GM12878 (cell line): ENCODE measurements around the gene RNF32. TPM values are rescaled to one million over a fixed set of nuclear protein-coding genes. Genes with fewer than 3 reads are reported as not detected.

ENCODE experiments used
- ASH2L ChIP-seq: fragments of 300-600, 200-600 bp; sonication (generic); IDR thresholded peaks from 2 replicates; pipeline ENCODE4 v1.6.1; 2017; ENCODE audit warnings: low read depth, mild to moderate bottlenecking, borderline replicate concordance
- BMI1 ChIP-seq: fragments of 450-650 bp; IDR thresholded peaks from 2 replicates; pipeline ENCODE4 v1.6.1; 2016; ENCODE audit warnings: mild to moderate bottlenecking, moderate library complexity, borderline replicate concordance
- E4F1 ChIP-seq: fragments of 450-650 bp; IDR thresholded peaks from 2 replicates; pipeline ENCODE4 v1.6.1; 2018; ENCODE audit warnings: borderline replicate concordance, mild to moderate bottlenecking; ENCODE audit not compliant: partially characterized antibody
- MAX ChIP-seq: IDR thresholded peaks from 2 replicates; pipeline ENCODE4 v1.6.1; 2012; ENCODE audit warnings: low read depth, low read length, improper control_type of control experiment
- MEF2B ChIP-seq: fragments of 450-650 bp; IDR thresholded peaks from 2 replicates; pipeline ENCODE4 v1.6.1; 2018; ENCODE audit warnings: mild to moderate bottlenecking, moderate library complexity; ENCODE audit not compliant: partially characterized antibody, poor library complexity, severe bottlenecking
- MLLT1 ChIP-seq: fragments of 450-650 bp; IDR thresholded peaks from 2 replicates; pipeline ENCODE4 v1.6.1; 2016; ENCODE audit warnings: mild to moderate bottlenecking
- RAD21 ChIP-seq: IDR thresholded peaks from 2 replicates; pipeline ENCODE4 v1.6.1; 2011; ENCODE audit warnings: mild to moderate bottlenecking, low read depth, low read length, moderate library complexity; ENCODE audit not compliant: insufficient read depth
- RFX5 ChIP-seq: IDR thresholded peaks from 2 replicates; pipeline ENCODE4 v1.6.1; 2011; ENCODE audit warnings: low read depth, low read length, improper control_type of control experiment
- SIX5 ChIP-seq: IDR thresholded peaks from 2 replicates; pipeline ENCODE4 v1.6.1; 2011; ENCODE audit warnings: mild to moderate bottlenecking, low read depth, low read length, moderate library complexity; ENCODE audit not compliant: severe bottlenecking
- SP1 ChIP-seq: IDR thresholded peaks from one replicate; pipeline ENCODE4 v1.6.1; 2011; ENCODE audit warnings: low read depth, low read length
- STAT3 ChIP-seq: IDR thresholded peaks from 2 replicates; pipeline ENCODE4 v1.6.1; 2011; ENCODE audit warnings: low read depth, low read length, improper control_type of control experiment
- TCF12 ChIP-seq: IDR thresholded peaks from 2 replicates; pipeline ENCODE4 v1.6.1; 2011; ENCODE audit warnings: low read depth, mild to moderate bottlenecking, low read length
- TCF7 ChIP-seq: IDR thresholded peaks from 2 replicates; pipeline ENCODE4 v1.6.1; 2014; ENCODE audit warnings: antibody characterized with exemption, borderline replicate concordance
- ZNF384 ChIP-seq: IDR thresholded peaks from 2 replicates; pipeline ENCODE4 v1.6.1; 2012; ENCODE audit warnings: low read depth, mild to moderate bottlenecking, low read length, improper control_type of control experiment, borderline replicate concordance
- ZSCAN29 ChIP-seq: fragments of 450-650 bp; IDR thresholded peaks from 2 replicates; pipeline ENCODE4 v1.6.1; 2017; ENCODE audit warnings: mild to moderate bottlenecking, moderate library complexity
- polyA plus RNA-seq, 11 experiments: library from polyadenylated mRNA; depleted of rRNA in 4 of 11; unstranded in 6 of 11; stranded (reverse) in 5 of 11; fragments of >200 nt; fragmentation: Nextera tagmentation in 4 of 11; fragmentation: Illumina TruSeq in 1 of 11; extraction: Ambion mirVana in 4 of 11; extraction: Trizol in 1 of 11; gene quantifications; 1 replicate in 1 of 11; 2 replicates in 10 of 11; pipeline versions ENCODE4 v1.2.1 to v1.2.3, GENCODE V29; 2011 to 2016; ENCODE audit warnings: inconsistent platforms in 2 of 11, missing spikeins in 2 of 11, low read depth in 1 of 11
- total RNA-seq, 4 experiments: library from RNA; depleted of rRNA in 3 of 4; stranded (reverse); fragments of >200 nt in 3 of 4; fragmentation: Illumina TruSeq in 1 of 4; extraction: Trizol in 1 of 4; gene quantifications; 2 replicates each; pipeline versions ENCODE4 v1.2.1 to v1.2.3, GENCODE V29; 2013 to 2021
- TF ChIP-seq, protein P1 (sequence below): IDR thresholded peaks from 2 replicates; pipeline ENCODE4 v1.6.1; 2011; ENCODE audit warnings: mild to moderate bottlenecking, low read depth, low read length, moderate library complexity; ENCODE audit not compliant: insufficient replicate concordance
- TF ChIP-seq, protein P2 (sequence below): fragments of 450-650 bp; formaldehyde crosslinking; IDR thresholded peaks from 2 replicates; pipeline ENCODE4 v1.5.0; 2022; ENCODE audit warnings: mild to moderate bottlenecking, missing genetic modification characterization

RNF32 gene
- total and polyA plus RNA-seq, 10 of the 15 experiments (the other 5 are each of a cell fraction or from before 2014, with no cell fraction given), result 2.5 to 7.2 (median 3.7) TPM

GRCh38 chr7:156654511-156655234, 14.1 kb downstream of the RNF32 start (continued):
- TF ChIP-seq, protein P1, sequence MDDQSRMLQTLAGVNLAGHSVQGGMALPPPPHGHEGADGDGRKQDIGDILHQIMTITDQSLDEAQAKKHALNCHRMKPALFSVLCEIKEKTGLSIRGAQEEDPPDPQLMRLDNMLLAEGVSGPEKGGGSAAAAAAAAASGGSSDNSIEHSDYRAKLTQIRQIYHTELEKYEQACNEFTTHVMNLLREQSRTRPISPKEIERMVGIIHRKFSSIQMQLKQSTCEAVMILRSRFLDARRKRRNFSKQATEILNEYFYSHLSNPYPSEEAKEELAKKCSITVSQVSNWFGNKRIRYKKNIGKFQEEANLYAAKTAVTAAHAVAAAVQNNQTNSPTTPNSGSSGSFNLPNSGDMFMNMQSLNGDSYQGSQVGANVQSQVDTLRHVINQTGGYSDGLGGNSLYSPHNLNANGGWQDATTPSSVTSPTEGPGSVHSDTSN, result no peak
- TF ChIP-seq MLLT1, result no peak
- TF ChIP-seq SP1, result no peak
- TF ChIP-seq ZNF384, result peak; percentile 50; the same call in 1 of the 2 replicates
- TF ChIP-seq ASH2L, result no peak
- TF ChIP-seq E4F1, result no peak
- no peak for TF ChIP-seq STAT3
- no peak for TF ChIP-seq SIX5
- TF ChIP-seq TCF12, result peak; percentile 68; the same call in 1 of the 2 replicates
- TF ChIP-seq, protein P2, sequence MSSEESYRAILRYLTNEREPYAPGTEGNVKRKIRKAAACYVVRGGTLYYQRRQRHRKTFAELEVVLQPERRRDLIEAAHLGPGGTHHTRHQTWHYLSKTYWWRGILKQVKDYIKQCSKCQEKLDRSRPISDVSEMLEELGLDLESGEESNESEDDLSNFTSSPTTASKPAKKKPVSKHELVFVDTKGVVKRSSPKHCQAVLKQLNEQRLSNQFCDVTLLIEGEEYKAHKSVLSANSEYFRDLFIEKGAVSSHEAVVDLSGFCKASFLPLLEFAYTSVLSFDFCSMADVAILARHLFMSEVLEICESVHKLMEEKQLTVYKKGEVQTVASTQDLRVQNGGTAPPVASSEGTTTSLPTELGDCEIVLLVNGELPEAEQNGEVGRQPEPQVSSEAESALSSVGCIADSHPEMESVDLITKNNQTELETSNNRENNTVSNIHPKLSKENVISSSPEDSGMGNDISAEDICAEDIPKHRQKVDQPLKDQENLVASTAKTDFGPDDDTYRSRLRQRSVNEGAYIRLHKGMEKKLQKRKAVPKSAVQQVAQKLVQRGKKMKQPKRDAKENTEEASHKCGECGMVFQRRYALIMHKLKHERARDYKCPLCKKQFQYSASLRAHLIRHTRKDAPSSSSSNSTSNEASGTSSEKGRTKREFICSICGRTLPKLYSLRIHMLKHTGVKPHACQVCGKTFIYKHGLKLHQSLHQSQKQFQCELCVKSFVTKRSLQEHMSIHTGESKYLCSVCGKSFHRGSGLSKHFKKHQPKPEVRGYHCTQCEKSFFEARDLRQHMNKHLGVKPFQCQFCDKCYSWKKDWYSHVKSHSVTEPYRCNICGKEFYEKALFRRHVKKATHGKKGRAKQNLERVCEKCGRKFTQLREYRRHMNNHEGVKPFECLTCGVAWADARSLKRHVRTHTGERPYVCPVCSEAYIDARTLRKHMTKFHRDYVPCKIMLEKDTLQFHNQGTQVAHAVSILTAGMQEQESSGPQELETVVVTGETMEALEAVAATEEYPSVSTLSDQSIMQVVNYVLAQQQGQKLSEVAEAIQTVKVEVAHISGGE, result no peak
- no peak for TF ChIP-seq MEF2B
- TF ChIP-seq MAX, result no peak
- no peak for TF ChIP-seq BMI1
- no peak for TF ChIP-seq ZSCAN29
- TF ChIP-seq RAD21, result no peak; the same call in 1 of the 2 replicates
- no peak for TF ChIP-seq RFX5
- peak; percentile 96 for TF ChIP-seq TCF7
